ENCODE data around the gene BCL11A. TPM values are rescaled to one million over a fixed set of nuclear protein-coding genes. Genes with fewer than 3 reads are reported as not detected.

BCL11A gene
- total RNA-seq, 5 donors from 2014 or later (not counting 1 experiment from before 2014, with no cell fraction given): 3.6 to 11.9 (median 5.6) TPM

Other genes starting within 250 kb of the BCL11A start
- 10 to 100 TPM; 20.6 to 34.8 (median 29.6) TPM for gene PAPOLG, start 202.6 kb upstream of the BCL11A start, total RNA-seq

All from T-cell (primary cell).